Neutrophil (primary cell): ENCODE results near the gene DDX51.

Experiments
- H3K27ac ChIP-seq: fragments of 200-600 bp; sonication (generic); 2 replicates; pipeline ENCODE4 v1.5.1; 2016; ENCODE audit warnings: mild to moderate bottlenecking, moderate library complexity
- H3K27me3 ChIP-seq: fragments of 200-600 bp; sonication (generic); 2 replicates; pipeline ENCODE4 v1.6.0; 2016; ENCODE audit warnings: mild to moderate bottlenecking
- H3K36me3 ChIP-seq: fragments of 200-600 bp; sonication (generic); 2 replicates; pipeline ENCODE4 v1.5.1; 2017
- H3K4me1 ChIP-seq, 2 experiments: fragments of 200-600 bp in 1 of 2; sonication (generic) in 1 of 2; 1 replicate in 1 of 2; 2 replicates in 1 of 2; pipeline versions ENCODE4 v1.5.1 to v1.6.1; 2013 to 2016; ENCODE audit warnings: low read depth in 1 of 2, low read length in 1 of 2, mild to moderate bottlenecking in 1 of 2, moderate library complexity in 1 of 2; ENCODE audit not compliant: control insufficient read depth in 1 of 2, insufficient read depth in 1 of 2
- H3K4me3 ChIP-seq, 2 experiments: fragments of 200-600 bp in 1 of 2; sonication (generic) in 1 of 2; 1 replicate in 1 of 2; 2 replicates in 1 of 2; pipeline ENCODE4 v1.5.1; 2013 to 2016; ENCODE audit warnings: low read depth in 1 of 2, low read length in 1 of 2, mild to moderate bottlenecking in 1 of 2, moderate library complexity in 1 of 2
- H3K9me3 ChIP-seq: fragments of 200-600 bp; sonication (generic); 2 replicates; pipeline ENCODE4 v1.5.1; 2016
- CTCF ChIP-seq: fragments of 200-600 bp; sonication (generic); IDR thresholded peaks from 2 replicates; pipeline ENCODE4 v1.5.1; 2016; ENCODE audit warnings: antibody characterized with exemption

The DDX51 gene

GRCh38 chr12:132170094-132170636, 26.0 kb upstream of the DDX51 start:
- H3K36me3 ChIP-seq, result no peaks in the 10 kb centered on the region
- H3K4me3 ChIP-seq, result no peak overlapping the region
- H3K27me3 ChIP-seq, result peaks cover 70% of the 10 kb centered on the region
- no peaks in the 10 kb centered on the region for H3K4me1 ChIP-seq
- H3K9me3 ChIP-seq, result no peaks in the 10 kb centered on the region
- H3K27ac ChIP-seq, result no peak overlapping the region
- TF ChIP-seq CTCF, result no peak

GRCh38 chr12:132169376-132169775, 25.3 kb upstream of the DDX51 start:
- no peaks in the 10 kb centered on the region for H3K4me1 ChIP-seq
- no peaks in the 10 kb centered on the region for H3K36me3 ChIP-seq
- H3K9me3 ChIP-seq, result no peaks in the 10 kb centered on the region
- no peak for TF ChIP-seq CTCF
- H3K27me3 ChIP-seq, result peaks cover 63% of the 10 kb centered on the region
- no peak overlapping the region for H3K27ac ChIP-seq
- no peak overlapping the region for H3K4me3 ChIP-seq

- no peaks in the 10 kb centered on the region for H3K4me1 ChIP-seq
- H3K27me3 ChIP-seq, result peaks cover 61% of the 10 kb centered on the region
- TF ChIP-seq CTCF, result no peak
- H3K27ac ChIP-seq, result no peak overlapping the region
- no peaks in the 10 kb centered on the region for H3K36me3 ChIP-seq
- no peaks in the 10 kb centered on the region for H3K9me3 ChIP-seq
- H3K4me3 ChIP-seq, result no peak overlapping the region
These were observed 24.4 kb upstream of the DDX51 start for GRCh38 chr12:132168311-132169031.

GRCh38 chr12:132167611-132168310, 23.6 kb upstream of the DDX51 start:
- TF ChIP-seq CTCF, result no peak
- Histone ChIP-seq H3K27me3 (peaks cover 56% of the 10 kb centered on the region), H3K36me3 (no peaks in the 10 kb centered on the region), H3K27ac (no peak overlapping the region), H3K4me3 (no peak overlapping the region), H3K4me1 (peaks cover 4 to 7% of the 10 kb centered on the region in 2 experiments), H3K9me3 (no peaks in the 10 kb centered on the region)

- Histone ChIP-seq H3K27me3 (peaks cover 49% of the 10 kb centered on the region), H3K36me3 (no peaks in the 10 kb centered on the region), H3K9me3 (no peaks in the 10 kb centered on the region), H3K4me1 (peaks cover 12 to 15% of the 10 kb centered on the region in 2 experiments), H3K4me3 (no peak overlapping the region), H3K27ac (no peak overlapping the region)
- TF ChIP-seq CTCF, result no peak
These were observed 22.9 kb upstream of the DDX51 start for GRCh38 chr12:132166801-132167591.
